Kidney (tissue), 14 donors: ENCODE data around the gene RFPL1. TPM values are rescaled to one million over a fixed set of nuclear protein-coding genes. Genes with fewer than 3 reads are reported as not detected.
"Not testable (repeated sequence)": the region's sequence is repeated elsewhere in the genome, so short reads cannot be mapped to it uniquely, and the experiment has no call there.

ENCODE experiments used
- DNase-seq, 5 donors: peaks; one replicate each; pipeline ENCODE4 v3.0.0-alpha.2; 2013 to 2020
- FAIRE-seq: peaks from 2 replicates; lab custom pipeline; 2012; peaks lifted over from hg19 to GRCh38; lab: Jason Lieb, UNC
- H3K27ac ChIP-seq, 2 donors: one replicate each; pipeline ENCODE4 v1.7.0; 2013; ENCODE audit warnings: low read depth in 2 of 2, low read length in 2 of 2, inconsistent platforms in 1 of 2
- H3K27me3 ChIP-seq: one replicate; pipeline ENCODE4 v1.7.1; 2013; ENCODE audit warnings: low read length, inconsistent platforms; ENCODE audit not compliant: control insufficient read depth, insufficient read depth
- H3K36me3 ChIP-seq, 3 donors: one replicate each; pipeline versions ENCODE4 v1.7.0 to v1.7.1; 2013; ENCODE audit warnings: low read length in 3 of 3, control low read depth in 1 of 3, inconsistent platforms in 1 of 3; ENCODE audit not compliant: insufficient read depth in 3 of 3, control insufficient read depth in 2 of 3
- H3K4me1 ChIP-seq, 3 donors: one replicate each; pipeline versions ENCODE4 v1.7.0 to v1.7.1; 2013; ENCODE audit warnings: low read length in 3 of 3, inconsistent platforms in 1 of 3, low read depth in 1 of 3; ENCODE audit not compliant: control insufficient read depth in 2 of 3, insufficient read depth in 2 of 3
- H3K4me3 ChIP-seq, 3 donors: one replicate each; pipeline versions ENCODE4 v1.7.0 to v1.8.1; 2013; ENCODE audit warnings: low read length in 3 of 3, control low read depth in 1 of 3, inconsistent platforms in 1 of 3
- H3K9ac ChIP-seq, 3 donors: one replicate each; pipeline versions ENCODE4 v1.7.0 to v1.7.1; 2013; ENCODE audit warnings: low read length in 3 of 3, control low read depth in 1 of 3, inconsistent platforms in 1 of 3
- H3K9me3 ChIP-seq, 3 donors: one replicate each; pipeline versions ENCODE4 v1.7.0 to v1.7.1; 2013; ENCODE audit warnings: low read length in 3 of 3, control low read depth in 1 of 3, inconsistent platforms in 1 of 3; ENCODE audit not compliant: control insufficient read depth in 2 of 3, insufficient read depth in 1 of 3
- intact Hi-C: fragments of 100-400 bp; cut with DNase I; formaldehyde crosslinking; loops from one replicate; pipeline ENCODE4 v1.11.1; 2022
- polyA plus RNA-seq: library from polyadenylated mRNA; stranded (reverse); fragments of 350-450 nt; fragmentation: Illumina TruSeq; extraction: RNeasy Lipid Tissue Mini Kit (QIAGEN cat#74804); gene quantifications from one replicate; pipeline ENCODE4 v1.2.3, GENCODE V29; 2014; ENCODE audit warnings: low read depth, low replicate concordance; ENCODE audit not compliant: insufficient read depth
- total RNA-seq: library from RNA; stranded (reverse); fragmentation: NEBNext Ultra II Directional; extraction: Animal tissue kit (Norgen Biotek cat#: 25700); gene quantifications from one replicate; pipeline ENCODE4 v1.2.1, GENCODE V29; 2021
- TF ChIP-seq, protein P1 (sequence below): IDR thresholded peaks from 3 replicates; pipeline ENCODE4 v1.5.1; 2012; ENCODE audit warnings: mild to moderate bottlenecking, moderate library complexity, borderline replicate concordance; ENCODE audit not compliant: insufficient read depth; ENCODE audit errors: extremely low read depth
- donor health status: control.
- donor health status: control.
- donor health status: control.
- donor health status: control.
- donor health status: control.
- donor health status: DM: yes; HTN: yes; CAD: no.
- donor health status: Normal renal cell carcinoma (clear cell type).

The RFPL1 gene
- total and polyA plus RNA-seq, 2 donors from 2014 or later = not detected

- DNase-seq, H3K4me3 ChIP-seq, H3K9ac ChIP-seq, H3K27ac ChIP-seq, H3K9me3 ChIP-seq, H3K4me1 ChIP-seq, H3K27me3 ChIP-seq, intact Hi-C loops, H3K36me3 ChIP-seq, FAIRE-seq: not testable (repeated sequence)
- TF ChIP-seq, protein P1, sequence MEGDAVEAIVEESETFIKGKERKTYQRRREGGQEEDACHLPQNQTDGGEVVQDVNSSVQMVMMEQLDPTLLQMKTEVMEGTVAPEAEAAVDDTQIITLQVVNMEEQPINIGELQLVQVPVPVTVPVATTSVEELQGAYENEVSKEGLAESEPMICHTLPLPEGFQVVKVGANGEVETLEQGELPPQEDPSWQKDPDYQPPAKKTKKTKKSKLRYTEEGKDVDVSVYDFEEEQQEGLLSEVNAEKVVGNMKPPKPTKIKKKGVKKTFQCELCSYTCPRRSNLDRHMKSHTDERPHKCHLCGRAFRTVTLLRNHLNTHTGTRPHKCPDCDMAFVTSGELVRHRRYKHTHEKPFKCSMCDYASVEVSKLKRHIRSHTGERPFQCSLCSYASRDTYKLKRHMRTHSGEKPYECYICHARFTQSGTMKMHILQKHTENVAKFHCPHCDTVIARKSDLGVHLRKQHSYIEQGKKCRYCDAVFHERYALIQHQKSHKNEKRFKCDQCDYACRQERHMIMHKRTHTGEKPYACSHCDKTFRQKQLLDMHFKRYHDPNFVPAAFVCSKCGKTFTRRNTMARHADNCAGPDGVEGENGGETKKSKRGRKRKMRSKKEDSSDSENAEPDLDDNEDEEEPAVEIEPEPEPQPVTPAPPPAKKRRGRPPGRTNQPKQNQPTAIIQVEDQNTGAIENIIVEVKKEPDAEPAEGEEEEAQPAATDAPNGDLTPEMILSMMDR = peak; percentile 15
These were observed 25.6 kb upstream of the RFPL1 start for GRCh38 chr22:29412772-29413171.

DNA sequence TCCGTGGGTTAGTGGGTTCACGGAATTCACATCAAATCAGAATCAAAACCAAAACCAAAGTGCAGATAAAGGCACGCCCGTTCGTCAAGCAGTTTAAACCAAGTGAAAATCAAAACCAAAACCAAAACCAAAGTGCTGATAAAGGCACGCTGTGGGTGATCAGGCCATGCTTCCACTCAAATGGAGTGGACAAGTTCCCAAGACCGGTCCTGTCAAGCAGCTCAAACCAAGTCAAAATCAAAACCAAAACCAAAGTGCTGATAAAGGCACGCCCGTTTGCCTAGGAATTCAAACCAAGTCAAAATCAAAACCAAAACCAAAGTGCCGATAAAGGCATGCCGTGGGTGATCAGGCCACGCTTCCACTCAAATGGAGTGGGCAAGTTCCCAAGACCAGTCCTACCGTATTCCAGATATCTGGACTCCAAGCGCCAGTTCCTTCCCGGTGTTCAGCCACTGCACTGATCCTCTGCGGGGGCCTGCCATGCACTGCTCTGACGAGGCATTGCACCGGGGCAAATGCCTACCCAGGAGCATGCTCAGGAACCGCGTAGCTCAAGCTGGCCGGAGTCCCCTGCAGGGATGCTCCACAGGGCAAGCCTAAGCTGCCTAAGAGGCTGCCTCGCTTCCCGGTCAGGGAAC lies 23.3 kb upstream of the RFPL1 start:
- intact Hi-C loops, DNase-seq, H3K9me3 ChIP-seq, H3K4me1 ChIP-seq, FAIRE-seq, H3K9ac ChIP-seq, H3K27me3 ChIP-seq, H3K36me3 ChIP-seq: not testable (repeated sequence)
- Histone ChIP-seq H3K4me3 (peak overlapping the region in 2 of 3 donors; percentile 56 to 67), H3K27ac (peak overlapping the region in 1 of 2 donors; percentile 65)

- H3K27me3 ChIP-seq, H3K9me3 ChIP-seq, FAIRE-seq, intact Hi-C loops, H3K36me3 ChIP-seq, DNase-seq, H3K4me3 ChIP-seq, H3K9ac ChIP-seq, H3K4me1 ChIP-seq, H3K27ac ChIP-seq: not testable (repeated sequence)
These were observed 19.7 kb upstream of the RFPL1 start for GRCh38 chr22:29418704-29419103.

DNA sequence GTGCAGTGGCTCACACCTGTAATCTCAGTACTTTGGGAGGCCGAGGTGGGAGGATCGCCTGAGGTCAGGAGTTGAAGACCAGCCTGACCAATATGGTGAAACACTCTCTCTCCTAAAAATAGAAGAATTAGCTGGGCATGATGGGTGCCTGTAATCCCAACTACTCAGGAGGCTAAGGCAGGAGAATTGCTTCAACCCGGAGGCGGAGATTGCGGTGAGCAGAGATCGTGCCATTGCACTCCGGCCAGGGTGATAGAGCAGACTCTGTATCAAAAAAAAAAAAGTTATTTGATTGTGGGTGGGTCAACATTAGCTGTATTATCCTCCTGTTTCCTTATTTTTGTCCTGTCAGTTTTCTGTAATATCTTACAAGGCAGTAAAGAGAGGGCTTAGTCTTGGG lies 11.9 kb upstream of the RFPL1 start:
- no peak overlapping the region for H3K27ac ChIP-seq
- H3K36me3 ChIP-seq = no peaks in the 10 kb centered on the region
- no peaks in the 10 kb centered on the region for H3K9me3 ChIP-seq
- DNase-seq (no peak), FAIRE-seq (no peak)
- H3K4me1 ChIP-seq = no peaks in the 10 kb centered on the region
- no peak overlapping the region for H3K9ac ChIP-seq
- no peak overlapping the region for H3K4me3 ChIP-seq
- intact Hi-C loops = no loop called here
- H3K27me3 ChIP-seq = no peaks in the 10 kb centered on the region
- TF ChIP-seq, protein P1 = no peak
